Measurements from ENCODE around the gene ZNF497. TPM values are rescaled to one million over a fixed set of nuclear protein-coding genes. Genes with fewer than 3 reads are reported as not detected.
A peak's percentile ranks its signal among the peaks of the same experiment; 100 is the strongest.

Gene ZNF497
- total and polyA plus RNA-seq, 4 donors: 0.97 to 3.8 (median 2.4) TPM

- DNase-seq (no peak), ATAC-seq (ENCODE audit: insufficient read depth, low FRiP score) (no peak)
- no peak overlapping the region for H3K4me3 ChIP-seq
- H3K27me3 ChIP-seq (ENCODE audit: control insufficient read depth in 3 of 3, insufficient read depth in 3 of 3, low read length in 2 of 3): no peaks in the 10 kb centered on the region
- H3K4me1 ChIP-seq (ENCODE audit: control insufficient read depth in 5 of 5, insufficient read depth in 5 of 5, low read length in 5 of 5): peaks cover 0 to 9% (median 0%) of the 10 kb centered on the region in 5 donors
- 29 to 69% methylated on average over 5 of the region's 5 CpGs for WGBS, 2 donors
- peaks cover 0 to 2% (median 0%) of the 10 kb centered on the region in 4 donors for H3K36me3 ChIP-seq (ENCODE audit: control insufficient read depth in 4 of 4, insufficient read depth in 4 of 4, low read length in 4 of 4)
- H3K9me3 ChIP-seq (ENCODE audit: control insufficient read depth in 4 of 4, insufficient read depth in 3 of 4, low read length in 3 of 4): peaks cover 0 to 2% (median 0%) of the 10 kb centered on the region in 4 donors
- H3K9ac ChIP-seq (ENCODE audit: insufficient read depth in 1 of 2, low read length in 2 of 2): no peak overlapping the region
- no peak overlapping the region for H3K27ac ChIP-seq (ENCODE audit: low read depth in 1 of 2, low read length in 1 of 2)
- TF ChIP-seq CTCF (IDR thresholded peaks at IDR 0.05; ENCODE audit: control extremely low read depth, extremely low read depth): no peak
These were observed 1.6 kb upstream of the ZNF497 start for GRCh38 chr19:58364146-58364545.

GRCh38 chr19:58361900-58362271 is 665 bp downstream of the ZNF497 start:
- peak in 1 of 3 donors; percentile 62 for DNase-seq
- 2 to 4% methylated on average over 28 of the region's 28 CpGs for WGBS, 2 donors

GRCh38 chr19:58357481-58358145 is 4.9 kb downstream of the ZNF497 start:
- Histone ChIP-seq H3K4me3 (no peak overlapping the region), H3K27me3 (ENCODE audit: control insufficient read depth in 3 of 3, insufficient read depth in 3 of 3, low read length in 2 of 3) (peaks cover 0 to 6% (median 3%) of the 10 kb centered on the region in 3 donors), H3K27ac (ENCODE audit: low read depth in 1 of 2, low read length in 1 of 2) (no peak overlapping the region), H3K9me3 (ENCODE audit: control insufficient read depth in 4 of 4, insufficient read depth in 3 of 4, low read length in 3 of 4) (peaks cover 0 to 13% (median 0%) of the 10 kb centered on the region in 4 donors), H3K9ac (ENCODE audit: insufficient read depth in 1 of 2, low read length in 2 of 2) (no peak overlapping the region), H3K4me1 (ENCODE audit: control insufficient read depth in 5 of 5, insufficient read depth in 5 of 5, low read length in 5 of 5) (peaks cover 0 to 40% (median 0%) of the 10 kb centered on the region in 5 donors), H3K36me3 (ENCODE audit: control insufficient read depth in 4 of 4, insufficient read depth in 4 of 4, low read length in 4 of 4) (no peaks in the 10 kb centered on the region)
- ATAC-seq (ENCODE audit: insufficient read depth, low FRiP score) (no peak), DNase-seq (no peak)
- 80% methylated on average over 19 of the region's 19 CpGs for WGBS, 2 donors
- TF ChIP-seq CTCF (IDR thresholded peaks at IDR 0.05; ENCODE audit: control extremely low read depth, extremely low read depth): no peak

More at GRCh38 chr19:58361900-58362271, 665 bp downstream of the ZNF497 start:
- peak overlapping the region; percentile 66 for H3K4me3 ChIP-seq
- peak overlapping the region; percentile 79 to 96 for H3K9ac ChIP-seq (ENCODE audit: insufficient read depth in 1 of 2, low read length in 2 of 2)
- TF ChIP-seq CTCF (IDR thresholded peaks at IDR 0.05; ENCODE audit: control extremely low read depth, extremely low read depth): no peak
- peaks cover 0 to under 1% (median 0%) of the 10 kb centered on the region in 3 donors for H3K27me3 ChIP-seq (ENCODE audit: control insufficient read depth in 3 of 3, insufficient read depth in 3 of 3, low read length in 2 of 3)
- peak; percentile 5 for ATAC-seq (ENCODE audit: insufficient read depth, low FRiP score)
- peaks cover 0 to 21% (median 0%) of the 10 kb centered on the region in 5 donors for H3K4me1 ChIP-seq (ENCODE audit: control insufficient read depth in 5 of 5, insufficient read depth in 5 of 5, low read length in 5 of 5)
- H3K9me3 ChIP-seq (ENCODE audit: control insufficient read depth in 4 of 4, insufficient read depth in 3 of 4, low read length in 3 of 4): peaks cover 0 to 4% (median 0%) of the 10 kb centered on the region in 4 donors
- peak overlapping the region; percentile 90 to 98 for H3K27ac ChIP-seq (ENCODE audit: low read depth in 1 of 2, low read length in 1 of 2)
- no peaks in the 10 kb centered on the region for H3K36me3 ChIP-seq (ENCODE audit: control insufficient read depth in 4 of 4, insufficient read depth in 4 of 4, low read length in 4 of 4)
